Measurements from ENCODE around the gene MTA1.

The MTA1 gene

DNA sequence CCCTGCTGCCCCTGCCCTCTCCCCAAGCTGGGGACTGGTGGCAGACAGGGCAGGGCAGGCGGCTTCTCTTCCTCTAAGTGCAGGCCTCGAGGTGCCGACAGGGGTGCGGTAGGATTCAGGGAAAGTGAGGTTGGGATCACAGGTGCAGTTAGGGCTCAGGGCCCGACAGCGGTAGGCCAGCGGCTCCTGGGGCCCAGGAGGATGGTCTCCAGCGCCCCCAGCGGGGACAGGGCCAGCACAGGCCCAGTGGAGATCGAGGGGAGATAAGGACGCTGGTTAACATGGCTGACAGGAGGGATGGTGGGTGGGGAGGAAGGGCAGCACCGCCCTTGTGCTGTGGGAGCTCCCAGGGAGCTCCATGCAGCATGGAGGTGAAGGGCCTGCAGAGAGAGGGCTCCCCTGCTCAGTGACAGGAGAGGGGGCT lies 66.1 kb downstream of the MTA1 start:
- Histone ChIP-seq H3K4me3 (ENCODE audit: insufficient read length, low read depth) (peak overlapping the region; percentile 54), H3K9me3 (ENCODE audit: insufficient read depth, low read length) (no peaks in the 10 kb centered on the region), H3K27me3 (ENCODE audit: insufficient read depth, insufficient read length) (peaks cover 20% of the 10 kb centered on the region), H3K36me3 (ENCODE audit: insufficient read depth, insufficient read length, low read length) (peaks cover 5% of the 10 kb centered on the region), H3K4me1 (ENCODE audit: insufficient read depth, insufficient read length) (peaks cover 38% of the 10 kb centered on the region), H3K9ac (ENCODE audit: insufficient read length, low read depth) (peak overlapping the region; percentile 70)
- TF ChIP-seq SUZ12 (IDR thresholded peaks at IDR 0.05; ENCODE audit: extremely low read depth, insufficient read depth, insufficient read length) (no peak), YY1 (IDR thresholded peaks at IDR 0.05; ENCODE audit: insufficient read depth, insufficient read length) (peak; percentile 61), ZNF274 (IDR thresholded peaks at IDR 0.05; ENCODE audit: low read depth, low read length) (no peak)
- DNase-seq (ENCODE audit: low read depth, low spot score) = no peak

DNA sequence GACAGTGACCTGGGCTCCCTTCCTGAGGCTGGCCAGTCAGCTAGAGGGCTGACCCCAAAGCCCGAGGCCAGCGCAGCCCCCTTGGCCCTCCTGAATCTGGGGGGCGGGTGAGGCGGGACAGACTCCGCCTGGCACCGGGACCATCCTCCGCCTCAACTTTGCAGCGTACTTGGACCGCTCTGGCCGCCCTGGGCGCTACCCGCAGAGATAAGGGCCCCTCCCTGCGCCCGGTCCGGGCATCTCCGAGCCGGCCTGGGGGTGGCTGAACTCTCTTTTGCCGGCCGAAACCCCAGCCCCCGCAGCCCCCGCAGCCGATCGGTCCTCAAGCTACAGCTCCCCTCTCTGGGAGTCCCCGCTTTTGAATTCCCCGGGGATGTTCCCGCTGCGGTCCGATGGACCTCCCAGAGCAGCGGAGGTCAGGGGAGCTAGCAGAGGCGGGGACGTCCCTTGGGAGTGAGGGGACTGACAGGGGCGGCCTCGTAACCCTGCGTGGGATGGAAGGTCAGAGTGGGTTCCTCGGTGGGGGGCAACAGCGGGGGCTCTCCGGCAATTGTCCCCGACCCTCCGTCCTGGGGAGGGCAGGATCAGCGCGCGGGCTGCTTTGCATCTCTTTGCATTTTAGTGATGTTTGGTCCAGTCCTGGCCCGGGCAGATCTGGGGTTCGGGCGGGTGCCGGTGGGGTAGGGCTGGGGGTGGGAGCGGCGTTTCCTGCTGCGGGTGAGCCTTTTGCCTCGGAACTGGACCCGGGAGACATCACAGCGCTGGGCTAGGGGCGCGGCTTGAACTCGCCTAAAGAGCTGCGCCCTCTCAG lies 66.7 kb downstream of the MTA1 start, which contains the start of gene CRIP1:
Gene CRIP1, plus strand, starts transcription at position 724 of the 811 bp plus-strand sequence. CDS start 374 bp downstream, outside the sequence.
- Histone ChIP-seq H3K4me3 (ENCODE audit: insufficient read length, low read depth) (peak within 1 kb of the TSS; percentile 54), H3K27me3 (ENCODE audit: insufficient read depth, insufficient read length) (peaks cover 20% of the 10 kb centered on the region), H3K9me3 (ENCODE audit: insufficient read depth, low read length) (no peaks in the 10 kb centered on the region), H3K9ac (ENCODE audit: insufficient read length, low read depth) (peak within 1 kb of the TSS; percentile 85), H3K4me1 (ENCODE audit: insufficient read depth, insufficient read length) (peaks cover 34% of the 10 kb centered on the region), H3K36me3 (ENCODE audit: insufficient read depth, insufficient read length, low read length) (peaks cover 5% of the 10 kb centered on the region)
- TF ChIP-seq SUZ12 (IDR thresholded peaks at IDR 0.05; ENCODE audit: extremely low read depth, insufficient read depth, insufficient read length) = no peak
- no peak for TF ChIP-seq YY1 (IDR thresholded peaks at IDR 0.05; ENCODE audit: insufficient read depth, insufficient read length)
- TF ChIP-seq ZNF274 (IDR thresholded peaks at IDR 0.05; ENCODE audit: low read depth, low read length) = no peak
- no peak for DNase-seq (ENCODE audit: low read depth, low spot score)

DNA sequence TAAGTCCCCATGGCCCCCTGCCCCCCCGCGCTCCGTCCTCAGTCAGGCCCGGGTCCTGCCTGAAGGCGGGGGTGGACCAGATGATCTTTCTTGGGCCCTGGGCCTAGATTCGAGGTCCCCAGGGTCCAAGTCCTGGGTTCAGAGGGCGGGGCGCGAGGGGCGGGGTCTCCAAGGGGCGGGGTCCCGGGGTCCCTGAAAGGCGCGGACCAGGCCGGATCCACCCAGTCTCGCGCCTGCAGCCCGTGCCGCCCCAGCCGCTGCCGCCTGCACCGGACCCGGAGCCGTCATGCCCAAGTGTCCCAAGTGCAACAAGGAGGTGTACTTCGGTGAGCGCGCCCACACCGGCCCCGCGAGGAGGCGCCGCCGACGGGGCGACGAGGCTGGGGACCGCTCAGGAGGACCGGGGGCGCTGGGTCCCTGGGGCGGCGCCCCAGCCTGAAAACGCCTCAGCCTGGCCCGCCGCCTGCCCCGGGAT lies 67.4 kb downstream of the MTA1 start:
- TF ChIP-seq SUZ12 (IDR thresholded peaks at IDR 0.05; ENCODE audit: extremely low read depth, insufficient read depth, insufficient read length) = no peak
- TF ChIP-seq YY1 (IDR thresholded peaks at IDR 0.05; ENCODE audit: insufficient read depth, insufficient read length) = no peak
- TF ChIP-seq ZNF274 (IDR thresholded peaks at IDR 0.05; ENCODE audit: low read depth, low read length) = no peak
- Histone ChIP-seq H3K9me3 (ENCODE audit: insufficient read depth, low read length) (no peaks in the 10 kb centered on the region), H3K36me3 (ENCODE audit: insufficient read depth, insufficient read length, low read length) (peaks cover 8% of the 10 kb centered on the region), H3K9ac (ENCODE audit: insufficient read length, low read depth) (peak overlapping the region; percentile 85), H3K4me1 (ENCODE audit: insufficient read depth, insufficient read length) (peaks cover 36% of the 10 kb centered on the region), H3K4me3 (ENCODE audit: insufficient read length, low read depth) (peak overlapping the region; percentile 54), H3K27me3 (ENCODE audit: insufficient read depth, insufficient read length) (peaks cover 20% of the 10 kb centered on the region)
- DNase-seq (ENCODE audit: low read depth, low spot score) = no peak

DNA sequence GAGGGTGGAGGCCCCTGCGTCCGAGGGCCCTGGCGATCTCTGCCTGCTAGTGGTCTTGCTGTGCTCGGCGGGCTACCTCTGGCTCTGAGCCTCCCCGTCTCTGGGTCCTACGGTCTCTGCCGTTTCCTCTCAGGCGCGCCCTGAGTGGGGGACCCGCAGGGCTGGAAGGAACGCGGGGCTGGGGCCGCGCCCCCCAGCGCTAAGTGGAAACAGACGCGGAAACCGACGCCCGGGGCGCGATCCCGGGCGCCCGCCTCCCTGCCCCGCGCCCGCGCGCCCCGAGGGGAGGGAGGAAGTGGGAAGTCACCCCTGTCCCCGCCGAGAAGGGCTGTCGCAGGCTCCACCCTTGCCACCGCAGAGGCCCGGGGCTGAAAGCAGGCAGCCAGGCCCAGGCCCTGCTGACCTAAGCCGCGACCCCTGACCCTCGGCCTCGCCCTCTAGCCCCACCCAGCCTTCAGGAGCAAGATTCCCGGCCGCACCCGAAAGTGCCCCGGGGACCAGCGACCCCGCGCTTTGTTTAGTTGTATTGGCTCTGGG lies 67.9 kb downstream of the MTA1 start:
- peaks cover 20% of the 10 kb centered on the region for H3K27me3 ChIP-seq (ENCODE audit: insufficient read depth, insufficient read length)
- peaks cover 34% of the 10 kb centered on the region for H3K4me1 ChIP-seq (ENCODE audit: insufficient read depth, insufficient read length)
- H3K9ac ChIP-seq (ENCODE audit: insufficient read length, low read depth) = peak overlapping the region; percentile 85
- H3K4me3 ChIP-seq (ENCODE audit: insufficient read length, low read depth) = peak overlapping the region; percentile 54
- peaks cover 13% of the 10 kb centered on the region for H3K36me3 ChIP-seq (ENCODE audit: insufficient read depth, insufficient read length, low read length)
- H3K9me3 ChIP-seq (ENCODE audit: insufficient read depth, low read length) = no peaks in the 10 kb centered on the region
- TF ChIP-seq SUZ12 (IDR thresholded peaks at IDR 0.05; ENCODE audit: extremely low read depth, insufficient read depth, insufficient read length) (no peak), YY1 (IDR thresholded peaks at IDR 0.05; ENCODE audit: insufficient read depth, insufficient read length) (no peak), ZNF274 (IDR thresholded peaks at IDR 0.05; ENCODE audit: low read depth, low read length) (no peak)
- no peak for DNase-seq (ENCODE audit: low read depth, low spot score)

DNA sequence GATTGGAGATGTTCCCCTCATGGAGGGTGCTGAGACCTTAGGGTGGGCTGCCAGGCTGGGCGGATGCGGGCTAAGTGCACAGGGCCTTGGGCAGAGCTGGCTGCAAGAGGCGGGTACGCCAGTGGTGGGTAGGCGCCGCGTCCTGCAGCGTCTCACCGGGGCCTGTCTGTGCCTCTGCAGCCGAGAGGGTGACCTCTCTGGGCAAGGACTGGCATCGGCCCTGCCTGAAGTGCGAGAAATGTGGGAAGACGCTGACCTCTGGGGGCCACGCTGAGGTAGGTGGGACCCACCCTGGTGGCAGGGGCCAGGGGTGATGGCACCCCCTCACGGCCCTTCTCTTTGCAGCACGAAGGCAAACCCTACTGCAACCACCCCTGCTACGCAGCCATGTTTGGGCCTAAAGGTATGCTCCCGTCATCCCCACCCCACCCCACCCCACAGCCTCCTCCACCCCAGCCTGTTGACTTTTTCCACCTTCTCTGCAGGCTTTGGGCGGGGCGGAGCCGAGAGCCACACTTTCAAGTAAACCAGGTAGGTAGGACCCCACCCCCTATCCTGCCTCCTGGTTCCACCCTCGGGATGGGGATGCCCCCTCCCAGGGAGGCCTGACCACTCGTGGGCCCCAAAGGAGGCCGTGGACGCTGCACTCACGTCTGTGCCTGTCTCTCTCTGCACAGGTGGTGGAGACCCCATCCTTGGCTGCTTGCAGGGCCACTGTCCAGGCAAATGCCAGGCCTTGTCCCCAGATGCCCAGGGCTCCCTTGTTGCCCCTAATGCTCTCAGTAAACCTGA lies 68.6 kb downstream of the MTA1 start:
- H3K9ac ChIP-seq (ENCODE audit: insufficient read length, low read depth) = peak overlapping the region; percentile 85
- peaks cover 19% of the 10 kb centered on the region for H3K36me3 ChIP-seq (ENCODE audit: insufficient read depth, insufficient read length, low read length)
- H3K27me3 ChIP-seq (ENCODE audit: insufficient read depth, insufficient read length) = peaks cover 20% of the 10 kb centered on the region
- TF ChIP-seq SUZ12 (IDR thresholded peaks at IDR 0.05; ENCODE audit: extremely low read depth, insufficient read depth, insufficient read length) = no peak
- no peak for DNase-seq (ENCODE audit: low read depth, low spot score)
- peaks cover 32% of the 10 kb centered on the region for H3K4me1 ChIP-seq (ENCODE audit: insufficient read depth, insufficient read length)
- no peaks in the 10 kb centered on the region for H3K9me3 ChIP-seq (ENCODE audit: insufficient read depth, low read length)
- H3K4me3 ChIP-seq (ENCODE audit: insufficient read length, low read depth) = peak overlapping the region; percentile 54

DNA sequence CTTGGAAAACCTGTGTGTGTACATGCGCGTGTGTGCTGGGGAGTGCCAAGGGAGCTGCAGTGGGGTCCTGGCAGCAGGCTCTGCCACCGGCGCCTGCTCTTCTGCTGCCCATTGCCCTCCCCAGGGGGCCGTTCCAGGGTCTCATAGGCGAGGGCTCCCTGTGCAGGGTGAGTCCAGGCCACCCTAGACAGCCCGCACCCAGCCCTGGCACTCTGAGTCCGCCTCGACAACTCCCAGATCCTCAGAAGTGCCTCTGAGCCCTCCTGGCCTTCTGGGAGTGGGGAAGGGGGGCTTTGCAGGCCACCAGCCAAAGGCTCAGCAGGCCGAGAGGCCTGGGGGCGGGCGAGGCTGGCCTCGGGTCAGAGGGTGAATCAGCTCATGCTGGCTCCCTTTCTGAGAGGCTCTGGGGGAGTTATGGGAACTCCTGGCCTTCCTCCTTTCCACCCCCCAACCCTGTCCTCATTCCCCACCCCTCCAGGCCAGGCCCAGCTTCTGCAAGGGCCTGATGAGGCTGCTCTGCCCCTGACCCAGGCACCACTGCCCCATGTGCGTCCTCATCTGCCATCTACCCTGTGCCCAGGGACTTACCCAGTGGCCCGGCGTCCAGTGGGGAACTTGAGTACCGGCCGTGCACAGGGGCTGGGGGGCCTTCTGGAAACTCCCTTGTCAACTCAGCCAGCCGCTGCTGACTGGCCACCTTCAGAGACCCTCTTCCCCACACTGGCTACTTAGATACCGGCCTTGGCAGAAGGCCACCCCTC lies 69.3 kb downstream of the MTA1 start:
- peak overlapping the region; percentile 70 for H3K9ac ChIP-seq (ENCODE audit: insufficient read length, low read depth)
- no peaks in the 10 kb centered on the region for H3K9me3 ChIP-seq (ENCODE audit: insufficient read depth, low read length)
- no peak for DNase-seq (ENCODE audit: low read depth, low spot score)
- TF ChIP-seq YY1 (IDR thresholded peaks at IDR 0.05; ENCODE audit: insufficient read depth, insufficient read length) (no peak), SUZ12 (IDR thresholded peaks at IDR 0.05; ENCODE audit: extremely low read depth, insufficient read depth, insufficient read length) (no peak)
- peak overlapping the region; percentile 11 for H3K4me3 ChIP-seq (ENCODE audit: insufficient read length, low read depth)
- peaks cover 25% of the 10 kb centered on the region for H3K36me3 ChIP-seq (ENCODE audit: insufficient read depth, insufficient read length, low read length)
- H3K27me3 ChIP-seq (ENCODE audit: insufficient read depth, insufficient read length) = peaks cover 20% of the 10 kb centered on the region
- H3K4me1 ChIP-seq (ENCODE audit: insufficient read depth, insufficient read length) = peaks cover 29% of the 10 kb centered on the region
